Measurements from ENCODE around the gene GSK3B.

Gene GSK3B

DNA sequence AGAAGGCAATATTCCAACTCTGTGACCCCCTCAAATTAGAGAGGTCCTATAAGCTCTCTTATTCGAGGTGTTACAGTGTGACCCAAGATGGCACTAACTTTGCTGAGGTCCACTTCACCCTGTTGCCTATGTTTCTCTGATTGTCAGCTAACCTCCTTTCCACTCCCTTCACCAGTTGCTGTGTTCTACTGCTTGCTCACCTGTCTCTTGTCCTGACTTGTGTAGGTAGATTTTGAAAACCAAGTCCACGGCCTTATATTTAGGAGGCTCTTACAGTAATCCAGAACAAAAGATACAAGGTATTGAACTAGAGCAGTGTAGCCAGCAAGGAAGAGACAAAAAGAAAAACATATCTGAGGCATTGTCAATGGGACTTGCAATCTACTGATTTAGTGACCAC, 20.1 kb upstream of the GSK3B start:
- DNase-seq (ENCODE audit: extremely low spot score) = no peak
- no peak for TF ChIP-seq SP1 (IDR thresholded peaks at IDR 0.05)
- no peak for TF ChIP-seq ZNF384 (IDR thresholded peaks at IDR 0.05)
- TF ChIP-seq FOXA1 (IDR thresholded peaks at IDR 0.05) = no peak
- TF ChIP-seq L3MBTL2 (conservative IDR thresholded peaks at IDR 0.05) = no peak
- no peak for TF ChIP-seq FOXK2 (IDR thresholded peaks at IDR 0.05)
- no peak for TF ChIP-seq NFRKB (IDR thresholded peaks at IDR 0.05)
- no peak for TF ChIP-seq FOXM1 (IDR thresholded peaks at IDR 0.05; ENCODE audit: borderline replicate concordance)
- no peak for TF ChIP-seq SUZ12 (IDR thresholded peaks at IDR 0.05)
- no peak for TF ChIP-seq LEF1 (IDR thresholded peaks at IDR 0.05; ENCODE audit: borderline replicate concordance)
- no peak for TF ChIP-seq ARNT (IDR thresholded peaks at IDR 0.05)
- POLR2A ChIA-PET = interaction anchor here (1.4 kb wide), 1 partner anchor 20 kb away, joined by 10 read pairs; the partner anchor contains the start of gene GSK3B
- CTCF ChIA-PET = interaction anchor here (0.7 kb wide), 1 partner anchor 160 kb away, joined by 3 read pairs; no protein-coding TSS in a partner anchor

DNA sequence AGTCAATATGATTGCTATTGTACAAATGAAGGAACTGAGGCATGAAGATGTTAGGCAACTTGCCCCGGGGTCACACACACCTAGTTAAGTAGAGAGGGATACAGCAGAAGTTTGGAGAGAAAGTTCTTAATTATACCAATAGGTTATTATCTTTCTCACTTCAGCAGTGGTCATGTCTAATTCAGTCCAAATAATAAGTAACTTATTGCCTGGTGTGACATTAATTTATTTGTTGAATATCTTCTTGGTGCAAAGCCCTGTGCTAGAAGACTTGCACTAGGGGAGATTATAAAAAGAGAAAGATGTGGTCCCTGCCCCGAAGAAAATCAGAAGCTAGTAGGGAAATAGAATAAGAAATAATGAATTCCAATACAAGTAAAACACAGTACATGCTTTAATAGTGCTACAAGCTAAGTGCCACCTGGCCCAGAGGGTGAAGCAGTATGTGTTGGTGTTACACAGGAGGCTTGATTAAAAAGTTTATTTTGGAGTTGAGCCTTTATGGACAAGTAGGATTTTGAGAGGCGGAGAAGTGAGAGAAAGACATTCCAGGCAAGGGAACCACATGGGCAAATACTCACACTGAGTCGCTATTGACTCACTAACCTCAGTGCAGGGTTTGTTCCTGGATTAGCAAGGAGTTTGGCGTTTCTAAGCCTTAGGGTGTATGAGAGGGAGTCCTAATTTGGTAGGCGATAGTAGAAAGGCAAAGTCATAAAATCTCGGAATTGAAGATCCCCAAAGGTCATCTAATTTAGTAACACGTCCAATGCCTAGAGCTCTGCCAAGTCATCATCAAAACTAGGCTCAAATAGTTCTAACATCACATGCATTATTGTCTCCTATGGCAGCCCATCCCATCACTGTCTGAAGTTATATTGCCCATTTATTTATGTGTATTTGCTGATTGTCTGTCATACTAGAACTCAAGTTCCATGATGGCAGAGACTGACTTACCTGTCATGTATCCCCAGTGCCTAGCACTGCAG, 19.2 kb upstream of the GSK3B start:
- no peak for DNase-seq (ENCODE audit: extremely low spot score)
- POLR2A ChIA-PET = interaction anchor here (1.4 kb wide), 1 partner anchor 19 kb away, joined by 10 read pairs; the partner anchor contains the start of gene GSK3B
- CTCF ChIA-PET = no interaction called here
- no peak for TF ChIP-seq ELF4 (IDR thresholded peaks at IDR 0.05)
- TF ChIP-seq SP1 (IDR thresholded peaks at IDR 0.05) = no peak
- no peak for TF ChIP-seq ARNT (IDR thresholded peaks at IDR 0.05)
- no peak for TF ChIP-seq SUZ12 (IDR thresholded peaks at IDR 0.05)
- no peak for TF ChIP-seq BHLHE40 (IDR thresholded peaks at IDR 0.05; ENCODE audit: borderline replicate concordance)
- TF ChIP-seq NFRKB (IDR thresholded peaks at IDR 0.05) = no peak
- no peak for TF ChIP-seq HDGF (IDR thresholded peaks at IDR 0.05; ENCODE audit: borderline replicate concordance)
- TF ChIP-seq ZNF384 (IDR thresholded peaks at IDR 0.05) = no peak
- TF ChIP-seq FOXM1 (IDR thresholded peaks at IDR 0.05; ENCODE audit: borderline replicate concordance) = no peak
- no peak for TF ChIP-seq L3MBTL2 (conservative IDR thresholded peaks at IDR 0.05)
- TF ChIP-seq FOXA1 (IDR thresholded peaks at IDR 0.05) = no peak
- TF ChIP-seq, protein P1, sequence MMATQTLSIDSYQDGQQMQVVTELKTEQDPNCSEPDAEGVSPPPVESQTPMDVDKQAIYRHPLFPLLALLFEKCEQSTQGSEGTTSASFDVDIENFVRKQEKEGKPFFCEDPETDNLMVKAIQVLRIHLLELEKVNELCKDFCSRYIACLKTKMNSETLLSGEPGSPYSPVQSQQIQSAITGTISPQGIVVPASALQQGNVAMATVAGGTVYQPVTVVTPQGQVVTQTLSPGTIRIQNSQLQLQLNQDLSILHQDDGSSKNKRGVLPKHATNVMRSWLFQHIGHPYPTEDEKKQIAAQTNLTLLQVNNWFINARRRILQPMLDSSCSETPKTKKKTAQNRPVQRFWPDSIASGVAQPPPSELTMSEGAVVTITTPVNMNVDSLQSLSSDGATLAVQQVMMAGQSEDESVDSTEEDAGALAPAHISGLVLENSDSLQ (IDR thresholded peaks at IDR 0.05) = no peak
- TF ChIP-seq TARDBP (IDR thresholded peaks at IDR 0.05) = no peak
- TF ChIP-seq LEF1 (IDR thresholded peaks at IDR 0.05; ENCODE audit: borderline replicate concordance) = no peak
- no peak for TF ChIP-seq FOXK2 (IDR thresholded peaks at IDR 0.05)
- no peak for TF ChIP-seq CTBP1 (IDR thresholded peaks at IDR 0.05; ENCODE audit: borderline replicate concordance)

DNA sequence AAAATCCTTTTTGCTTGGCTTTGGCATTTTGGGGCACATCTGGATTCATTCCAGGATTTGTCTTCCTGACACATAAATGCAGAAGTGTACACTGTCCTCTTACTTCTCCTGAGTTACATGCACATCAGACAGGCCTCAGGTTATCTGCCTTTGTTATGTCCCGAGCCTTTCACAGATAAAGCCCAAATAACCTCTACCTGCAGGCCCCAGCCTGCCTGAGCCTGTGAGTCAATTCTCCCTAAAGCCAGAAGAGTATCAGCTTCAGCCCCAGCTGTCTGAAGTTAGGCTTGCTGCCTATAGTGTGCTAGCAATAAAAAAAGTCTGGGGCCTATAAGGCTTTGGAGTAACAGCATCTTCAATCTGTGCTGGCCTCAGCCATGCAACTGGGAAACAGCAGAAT, 17.7 kb upstream of the GSK3B start:
- ChIA-PET POLR2A (interaction anchor here (1.1 kb wide), 1 partner anchor 16 kb away, joined by 6 read pairs; no protein-coding TSS in a partner anchor), CTCF (interaction anchor here (1.3 kb wide), 1 partner anchor 17 kb away, joined by 3 read pairs; no protein-coding TSS in a partner anchor)
- TF ChIP-seq ZNF384 (IDR thresholded peaks at IDR 0.05) (no peak), FOXK2 (IDR thresholded peaks at IDR 0.05) (no peak), BHLHE40 (IDR thresholded peaks at IDR 0.05; ENCODE audit: borderline replicate concordance) (no peak), HDGF (IDR thresholded peaks at IDR 0.05; ENCODE audit: borderline replicate concordance) (no peak), LEF1 (IDR thresholded peaks at IDR 0.05; ENCODE audit: borderline replicate concordance) (no peak), ARNT (IDR thresholded peaks at IDR 0.05) (no peak), FOXM1 (IDR thresholded peaks at IDR 0.05; ENCODE audit: borderline replicate concordance) (no peak), ELF4 (IDR thresholded peaks at IDR 0.05) (no peak), NFRKB (IDR thresholded peaks at IDR 0.05) (no peak), FOXA1 (IDR thresholded peaks at IDR 0.05) (no peak)
- TF ChIP-seq, protein P1 (IDR thresholded peaks at IDR 0.05) = no peak
- no peak for DNase-seq (ENCODE audit: extremely low spot score)

DNA sequence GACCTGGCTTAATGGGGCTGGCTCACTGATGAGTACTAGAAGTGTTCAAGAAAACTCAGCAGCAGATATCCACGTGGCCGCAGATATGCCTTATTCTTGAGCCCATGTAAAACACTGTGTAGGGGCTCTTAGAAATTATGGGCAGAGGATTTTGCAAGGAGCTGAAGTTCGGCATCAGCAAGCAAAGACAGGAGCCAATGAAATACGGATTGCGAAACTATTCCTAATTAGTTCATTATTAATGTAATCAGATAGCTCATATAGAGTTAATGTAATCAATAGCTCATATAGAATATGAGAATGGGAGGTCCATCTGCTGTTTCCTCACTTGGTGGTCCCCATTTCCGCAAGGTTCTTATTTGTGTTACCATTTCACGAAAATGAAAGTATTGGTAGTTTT, 9.0 kb upstream of the GSK3B start:
- CTCF ChIA-PET = no interaction called here
- POLR2A ChIA-PET = interaction anchor here (1.7 kb wide), 1 partner anchor 8 kb away, joined by 9 read pairs; no protein-coding TSS in a partner anchor
- no peak for TF ChIP-seq SP1 (IDR thresholded peaks at IDR 0.05)
- TF ChIP-seq ARNT (IDR thresholded peaks at IDR 0.05) = no peak
- no peak for TF ChIP-seq ZNF384 (IDR thresholded peaks at IDR 0.05)
- TF ChIP-seq L3MBTL2 (conservative IDR thresholded peaks at IDR 0.05) = no peak
- TF ChIP-seq BHLHE40 (IDR thresholded peaks at IDR 0.05; ENCODE audit: borderline replicate concordance) = no peak
- TF ChIP-seq SUZ12 (IDR thresholded peaks at IDR 0.05) = no peak
- TF ChIP-seq, protein P1 (IDR thresholded peaks at IDR 0.05) = no peak
- no peak for TF ChIP-seq TARDBP (IDR thresholded peaks at IDR 0.05)
- TF ChIP-seq FOXK2 (IDR thresholded peaks at IDR 0.05) = no peak
- no peak for TF ChIP-seq FOXM1 (IDR thresholded peaks at IDR 0.05; ENCODE audit: borderline replicate concordance)
- TF ChIP-seq CTBP1 (IDR thresholded peaks at IDR 0.05; ENCODE audit: borderline replicate concordance) = no peak
- TF ChIP-seq LEF1 (IDR thresholded peaks at IDR 0.05; ENCODE audit: borderline replicate concordance) = no peak
- no peak for DNase-seq (ENCODE audit: extremely low spot score)

DNA sequence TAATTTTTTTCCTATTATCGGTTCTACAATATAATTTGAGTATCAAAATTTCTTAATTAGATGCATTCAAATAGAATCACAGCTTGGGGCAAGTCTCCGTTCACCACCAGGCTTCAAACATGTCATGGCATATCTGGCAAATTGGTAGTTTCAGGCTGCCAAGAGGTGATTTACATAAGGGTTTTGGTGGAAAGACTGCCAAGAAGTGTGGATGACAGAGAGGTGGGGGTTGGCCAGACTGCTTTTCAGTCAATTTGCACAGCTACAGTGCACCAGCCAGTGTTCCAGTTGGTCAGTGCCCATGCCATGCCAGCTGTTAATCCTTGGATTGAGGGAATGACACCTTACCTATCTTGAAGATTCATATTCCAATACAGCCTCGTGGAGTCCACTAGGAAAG, 8.4 kb upstream of the GSK3B start:
- POLR2A ChIA-PET = no interaction called here
- CTCF ChIA-PET = no interaction called here

DNA sequence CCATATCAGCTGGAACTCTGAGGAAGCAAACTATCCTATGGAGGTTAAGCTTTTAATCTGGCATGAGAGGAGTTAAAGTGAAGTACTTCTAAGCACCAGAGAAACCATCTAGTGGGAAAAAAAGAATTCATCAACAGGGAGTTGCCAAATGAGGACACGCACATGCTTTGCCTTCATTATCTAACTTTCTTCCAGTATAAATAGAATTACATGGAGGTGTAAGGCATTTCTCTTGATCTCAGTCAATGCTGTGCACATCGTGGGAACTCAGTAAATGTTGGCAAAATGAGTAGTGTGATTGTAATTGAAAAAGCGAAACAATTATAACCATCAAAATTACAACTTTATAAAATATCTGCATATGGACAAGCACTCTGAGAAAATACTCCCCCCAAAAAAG, 8.0 kb upstream of the GSK3B start:
- TF ChIP-seq SP1 (IDR thresholded peaks at IDR 0.05) = no peak
- TF ChIP-seq FOXK2 (IDR thresholded peaks at IDR 0.05) = no peak
- no peak for TF ChIP-seq ZNF384 (IDR thresholded peaks at IDR 0.05)
- no peak for TF ChIP-seq LEF1 (IDR thresholded peaks at IDR 0.05; ENCODE audit: borderline replicate concordance)
- TF ChIP-seq CTBP1 (IDR thresholded peaks at IDR 0.05; ENCODE audit: borderline replicate concordance) = no peak
- no peak for TF ChIP-seq BHLHE40 (IDR thresholded peaks at IDR 0.05; ENCODE audit: borderline replicate concordance)
- TF ChIP-seq, protein P1 (IDR thresholded peaks at IDR 0.05) = no peak
- no peak for TF ChIP-seq ARNT (IDR thresholded peaks at IDR 0.05)
- TF ChIP-seq HDGF (IDR thresholded peaks at IDR 0.05; ENCODE audit: borderline replicate concordance) = no peak
- no peak for TF ChIP-seq TARDBP (IDR thresholded peaks at IDR 0.05)
- TF ChIP-seq SUZ12 (IDR thresholded peaks at IDR 0.05) = no peak
- DNase-seq (ENCODE audit: extremely low spot score) = no peak
- CTCF ChIA-PET = no interaction called here
- POLR2A ChIA-PET = no interaction called here

More for the DNA sequence above, 8.4 kb upstream of the GSK3B start:
- TF ChIP-seq FOXA1 (IDR thresholded peaks at IDR 0.05) = no peak
- TF ChIP-seq HDGF (IDR thresholded peaks at IDR 0.05; ENCODE audit: borderline replicate concordance) = no peak
- DNase-seq (ENCODE audit: extremely low spot score) = no peak

Measured in HEK293T (cell line).